Keratinocyte (primary cell): ENCODE measurements around the gene ADH5.

Source experiments
- CTCF ChIP-seq, 3 experiments: IDR thresholded peaks in 1 of 3; conservative IDR thresholded peaks in 1 of 3; optimal IDR thresholded peaks in 1 of 3; 2 replicates in 2 of 3; 3 replicates in 1 of 3; pipeline versions ENCODE3 to v1.5.1; 2011; ENCODE audit warnings: low read length in 3 of 3, mild to moderate bottlenecking in 3 of 3, moderate library complexity in 2 of 3, control low read depth in 1 of 3, inconsistent platforms in 1 of 3; ENCODE audit not compliant: insufficient read depth in 2 of 3; ENCODE audit errors: extremely low read depth in 1 of 3
- EZH2 ChIP-seq: IDR thresholded peaks from one replicate; pipeline ENCODE4 v1.6.1; 2012; ENCODE audit warnings: inconsistent platforms, mild to moderate bottlenecking, low read length, moderate library complexity

- no peak for TF ChIP-seq CTCF (optimal IDR thresholded peaks at IDR 0.05 in 1 of 3, IDR thresholded peaks at IDR 0.05 in 1 of 3, conservative IDR thresholded peaks at IDR 0.05 in 1 of 3; ENCODE audit: extremely low read depth in 1 of 3, insufficient read depth in 2 of 3, low read length in 3 of 3)
- TF ChIP-seq EZH2 = no peak
These were observed 11.4 kb downstream of the ADH5 start for GRCh38 chr4:99077177-99077576.
